ENCODE results near the gene SLMAP. TPM values are rescaled to one million over a fixed set of nuclear protein-coding genes. Genes with fewer than 3 reads are reported as not detected.

Gene SLMAP
- polyA plus RNA-seq, 1 of the 3 experiments (the other 2 are of a cell fraction), result 10.5 TPM

GRCh38 chr3:57727106-57727505 is 29.0 kb upstream of the SLMAP start:
- DNase-seq, result no peak
- no peak overlapping the region for H3K9ac ChIP-seq
- TF ChIP-seq MXI1 (IDR thresholded peaks at IDR 0.05; ENCODE audit: low read depth, low read length) (no peak), CTCF (IDR thresholded peaks at IDR 0.05) (no peak), PBX3 (IDR thresholded peaks at IDR 0.05) (no peak), RAD21 (IDR thresholded peaks at IDR 0.05; ENCODE audit: low read length) (no peak), CHD2 (IDR thresholded peaks at IDR 0.05; ENCODE audit: low read length, partially characterized antibody) (no peak), SMC3 (IDR thresholded peaks at IDR 0.05; ENCODE audit: low read depth, low read length) (no peak), JUND (IDR thresholded peaks at IDR 0.05) (no peak), MEF2A (IDR thresholded peaks at IDR 0.05; ENCODE audit: borderline replicate concordance, low read depth) (no peak), RXRA (IDR thresholded peaks at IDR 0.05; ENCODE audit: borderline replicate concordance, low read depth) (no peak), FOXJ3 (CRISPR knock-in tag; IDR thresholded peaks at IDR 0.05) (no peak), GATA2 (CRISPR knock-in tag; IDR thresholded peaks at IDR 0.05) (no peak), EZH2phosphoT487 (IDR thresholded peaks at IDR 0.05; ENCODE audit: borderline replicate concordance, low read depth) (no peak), RCOR1 (IDR thresholded peaks at IDR 0.05; ENCODE audit: low read length) (no peak), FOXM1 (IDR thresholded peaks at IDR 0.05; ENCODE audit: low read depth) (no peak), IRF3 (IDR thresholded peaks at IDR 0.05; ENCODE audit: low read depth, low read length) (no peak), YY1 (IDR thresholded peaks at IDR 0.05; ENCODE audit: low read depth) (no peak), GABPA (IDR thresholded peaks at IDR 0.05; ENCODE audit: low read depth) (no peak), USF2 (IDR thresholded peaks at IDR 0.05; ENCODE audit: borderline replicate concordance, low read depth, low read length) (no peak)
- no peaks in the 10 kb centered on the region for H3K36me3 ChIP-seq (replicated peaks in 1 of 2; ENCODE audit: control insufficient read depth in 1 of 2, insufficient read depth in 2 of 2, low read length in 1 of 2)
- H3K27me3 ChIP-seq (ENCODE audit: insufficient read depth), result no peaks in the 10 kb centered on the region
- POLR2A ChIA-PET, result no interaction called here
- H3K4me1 ChIP-seq (ENCODE audit: control insufficient read depth in 1 of 2, insufficient read depth in 2 of 2, low read depth in 1 of 2, low read length in 1 of 2), result no peaks in the 10 kb centered on the region
- CTCF ChIA-PET, result no interaction called here
- H3K4me3 ChIP-seq (ENCODE audit: low read depth in 2 of 2, low read length in 1 of 2), result no peak overlapping the region
- H2AFZ ChIP-seq (ENCODE audit: low read depth), result no peak overlapping the region; the same call in 1 of the 2 replicates
- no peak overlapping the region for H3K4me2 ChIP-seq
- H3K9me3 ChIP-seq, result no peaks in the 10 kb centered on the region
- no peaks in the 10 kb centered on the region for H3K9me2 ChIP-seq
- peaks cover 3% of the 10 kb centered on the region for H3F3A ChIP-seq (replicated peaks; ENCODE audit: insufficient read depth)
- no peak overlapping the region for H3K27ac ChIP-seq (ENCODE audit: low read depth in 2 of 2, low read length in 1 of 2)
- no peaks in the 10 kb centered on the region for H3K79me2 ChIP-seq (ENCODE audit: insufficient read depth)
- H4K20me1 ChIP-seq (ENCODE audit: insufficient read depth), result no peaks in the 10 kb centered on the region
- 86% methylated on average over 5 of the region's 5 CpGs for whole genome bisulfite sequencing (ENCODE audit: low lambda C conversion rate)

Measured in SK-N-SH (cell line).